ENCODE results near the gene OR52B6.
A peak's percentile ranks its signal among the peaks of the same experiment; 100 is the strongest.
"Not testable (repeated sequence)": the region's sequence is repeated elsewhere in the genome, so short reads cannot be mapped to it uniquely, and the experiment has no call there.

The OR52B6 gene

GRCh38 chr11:5580577-5580976 lies at the start of gene OR52B6:
Gene OR52B6 (plus strand): TSS chr11:5580877. CDS start chr11:5580877, 0 bp downstream.
- peak; percentile 64 for DNase-seq

GRCh38 chr11:5531053-5531831 lies 49.4 kb upstream of the OR52B6 start:
- peak; percentile 68 for DNase-seq

GRCh38 chr11:5534046-5534445 lies 46.6 kb upstream of the OR52B6 start:
- DNase-seq = peak; percentile 20

GRCh38 chr11:5536482-5536881 lies 44.2 kb upstream of the OR52B6 start:
- DNase-seq = no peak

GRCh38 chr11:5541427-5541826 lies 39.2 kb upstream of the OR52B6 start:
- no peak for DNase-seq

- no peak for DNase-seq
These were observed 34.2 kb upstream of the OR52B6 start for GRCh38 chr11:5546457-5546856.

- no peak for DNase-seq
These were observed 32.7 kb upstream of the OR52B6 start for GRCh38 chr11:5547982-5548381.

GRCh38 chr11:5548440-5548839 lies 32.2 kb upstream of the OR52B6 start, which contains the start of gene OR52H1:
Gene OR52H1 (minus strand): TSS chr11:5548540. CDS start chr11:5545505, 3,035 bp downstream.
- no peak for DNase-seq

GRCh38 chr11:5550440-5551095 lies 30.1 kb upstream of the OR52B6 start:
- DNase-seq = peak; percentile 33

- DNase-seq = peak; percentile 35
These were observed 27.3 kb upstream of the OR52B6 start for GRCh38 chr11:5553343-5553742.

- DNase-seq = no peak
These were observed 24.0 kb upstream of the OR52B6 start for GRCh38 chr11:5556596-5557188.

- DNase-seq = no peak
These were observed 22.9 kb upstream of the OR52B6 start for GRCh38 chr11:5557751-5558150.

GRCh38 chr11:5564259-5565019 lies 16.2 kb upstream of the OR52B6 start:
- DNase-seq = peak; percentile 59

- DNase-seq = no peak
These were observed 6.0 kb upstream of the OR52B6 start for GRCh38 chr11:5574654-5575053.

- no peak for DNase-seq
These were observed 5.5 kb upstream of the OR52B6 start for GRCh38 chr11:5575152-5575551.

- no peak for DNase-seq
These were observed 3.6 kb upstream of the OR52B6 start for GRCh38 chr11:5577101-5577500.

GRCh38 chr11:5581014-5581413 lies 337 bp downstream of the OR52B6 start:
- DNase-seq = peak; percentile 85

GRCh38 chr11:5584458-5584857 lies 3.8 kb downstream of the OR52B6 start:
- not testable (repeated sequence) for DNase-seq

GRCh38 chr11:5589906-5590305 lies 9.2 kb downstream of the OR52B6 start:
- DNase-seq = not testable (repeated sequence)

- DNase-seq = peak; percentile 14
These were observed 10.9 kb downstream of the OR52B6 start for GRCh38 chr11:5591613-5592012.

GRCh38 chr11:5592615-5593014 lies 11.9 kb downstream of the OR52B6 start:
- DNase-seq = no peak

GRCh38 chr11:5593146-5593545 lies 12.5 kb downstream of the OR52B6 start:
- DNase-seq = no peak

GRCh38 chr11:5596607-5597201 lies 16.0 kb downstream of the OR52B6 start, which contains the start of gene TRIM6:
Gene TRIM6 (plus strand): TSS chr11:5596637. CDS start chr11:5596898, 261 bp downstream.
- peak; percentile 94 for DNase-seq
